ENCODE data around the gene RTL9.
"Not testable (repeated sequence)": the region's sequence is repeated elsewhere in the genome, so short reads cannot be mapped to it uniquely, and the experiment has no call there.

The RTL9 gene

GRCh38 chrX:110358548-110358947, at the start of gene RTL9:
RTL9 (plus strand) TSS chrX:110358848; CDS start chrX:110450618, 91,770 bp downstream.
- no peak for DNase-seq

- no peak for DNase-seq
Observed at GRCh38 chrX:110310000-110310790, 48.5 kb upstream of the RTL9 start.

GRCh38 chrX:110310896-110311295, 47.8 kb upstream of the RTL9 start:
- no peak for DNase-seq

- DNase-seq = no peak
Observed at GRCh38 chrX:110311437-110312230, 47.0 kb upstream of the RTL9 start.

- DNase-seq = no peak
Observed at GRCh38 chrX:110315551-110315950, 43.1 kb upstream of the RTL9 start.

- peak in 1 of 2 donors; percentile 3 for DNase-seq
Observed at GRCh38 chrX:110316351-110317060, 42.1 kb upstream of the RTL9 start.

GRCh38 chrX:110317061-110317819, 41.4 kb upstream of the RTL9 start:
- DNase-seq = no peak

- DNase-seq = peak; percentile 77
Observed at GRCh38 chrX:110317820-110318663, 40.6 kb upstream of the RTL9 start, which contains the start of gene AMMECR1. AMMECR1 (minus strand) TSS chrX:110318085; CDS start chrX:110318071, 14 bp downstream.

GRCh38 chrX:110318664-110318968, 40.0 kb upstream of the RTL9 start:
- DNase-seq = no peak

- DNase-seq = no peak
Observed at GRCh38 chrX:110320381-110320987, 38.2 kb upstream of the RTL9 start.

GRCh38 chrX:110321081-110321480, 37.6 kb upstream of the RTL9 start:
- no peak for DNase-seq

- DNase-seq = no peak
Observed at GRCh38 chrX:110321670-110322069, 37.0 kb upstream of the RTL9 start.

GRCh38 chrX:110322603-110323002, 36.0 kb upstream of the RTL9 start:
- no peak for DNase-seq

GRCh38 chrX:110326712-110327111, 31.9 kb upstream of the RTL9 start:
- no peak for DNase-seq

GRCh38 chrX:110327336-110327735, 31.3 kb upstream of the RTL9 start:
- DNase-seq = peak; percentile 48 to 58

GRCh38 chrX:110328613-110329012, 30.0 kb upstream of the RTL9 start:
- DNase-seq = not testable (repeated sequence)

GRCh38 chrX:110331444-110332030, 27.1 kb upstream of the RTL9 start:
- peak in 1 of 2 donors; percentile 13 for DNase-seq

- DNase-seq = not testable (repeated sequence)
Observed at GRCh38 chrX:110333458-110333857, 25.2 kb upstream of the RTL9 start.

GRCh38 chrX:110338935-110339334, 19.7 kb upstream of the RTL9 start:
- DNase-seq = no peak

- DNase-seq = no peak
Observed at GRCh38 chrX:110341189-110342035, 17.2 kb upstream of the RTL9 start.

All from inflammatory macrophage treated with lipopolysaccharide for 1 hour (primary cell).